Activated naive CD8-positive, alpha-beta T cell treated with anti-CD3 and anti-CD28 coated beads, Interleukin-2, amount 50 U/mL, for 16 hours (primary cell): ENCODE measurements around the gene FAM241B.

Experiments used
- DNase-seq: peaks from one replicate; pipeline ENCODE4 v3.0.0-alpha.2; 2020; ENCODE audit warnings: low read depth, low spot score

The FAM241B gene

GRCh38 chr10:69634759-69635425 is 4.8 kb downstream of the FAM241B start:
- no peak for DNase-seq

- DNase-seq: no peak
These were observed 5.6 kb downstream of the FAM241B start for GRCh38 chr10:69635428-69636272.

GRCh38 chr10:69636273-69636575 is 6.2 kb downstream of the FAM241B start:
- DNase-seq: no peak

GRCh38 chr10:69636626-69637605 is 6.9 kb downstream of the FAM241B start:
- no peak for DNase-seq

- no peak for DNase-seq
These were observed 8.6 kb downstream of the FAM241B start for GRCh38 chr10:69638642-69639041.

- DNase-seq: peak; percentile 51
These were observed 9.5 kb downstream of the FAM241B start for GRCh38 chr10:69639291-69640195.

GRCh38 chr10:69640196-69640980 is 10.3 kb downstream of the FAM241B start:
- DNase-seq: no peak

- DNase-seq: no peak
These were observed 11.4 kb downstream of the FAM241B start for GRCh38 chr10:69641261-69641980.

- no peak for DNase-seq
These were observed 12.7 kb downstream of the FAM241B start for GRCh38 chr10:69642747-69643146.

- no peak for DNase-seq
These were observed 14.0 kb downstream of the FAM241B start for GRCh38 chr10:69643779-69644657.

GRCh38 chr10:69644658-69645295 is 14.7 kb downstream of the FAM241B start:
- DNase-seq: no peak

GRCh38 chr10:69645296-69646184 is 15.5 kb downstream of the FAM241B start:
- DNase-seq: no peak

- DNase-seq: no peak
These were observed 16.4 kb downstream of the FAM241B start for GRCh38 chr10:69646185-69647060.

- DNase-seq: no peak
These were observed 17.1 kb downstream of the FAM241B start for GRCh38 chr10:69647126-69647525.

- no peak for DNase-seq
These were observed 17.8 kb downstream of the FAM241B start for GRCh38 chr10:69647819-69648218.

GRCh38 chr10:69648461-69648860 is 18.4 kb downstream of the FAM241B start:
- DNase-seq: no peak
